ENCODE data around the gene PDK3. TPM values are rescaled to one million over a fixed set of nuclear protein-coding genes. Genes with fewer than 3 reads are reported as not detected.

PDK3 gene
- total RNA-seq, 2 experiments from 2014 or later = 37.3 to 38.2 TPM

- peaks cover 31% of the 10 kb centered on the region for H3K4me1 Mint-ChIP-seq
- peaks cover 7% of the 10 kb centered on the region for H3K36me3 Mint-ChIP-seq
- H3K9me3 Mint-ChIP-seq = no peaks in the 10 kb centered on the region
- no peak overlapping the region for H3K27ac Mint-ChIP-seq
- no peaks in the 10 kb centered on the region for H3K27me3 Mint-ChIP-seq
- H3K4me3 Mint-ChIP-seq = no peak overlapping the region
- no peak for DNase-seq
Observed at GRCh38 chrX:24495700-24496099, 30.6 kb downstream of the PDK3 start.

- no peaks in the 10 kb centered on the region for H3K27me3 Mint-ChIP-seq
- H3K9me3 Mint-ChIP-seq = no peaks in the 10 kb centered on the region
- peak overlapping the region; percentile 20 for H3K27ac Mint-ChIP-seq
- H3K36me3 Mint-ChIP-seq = peaks cover 7% of the 10 kb centered on the region
- H3K4me3 Mint-ChIP-seq = no peak overlapping the region
- H3K4me1 Mint-ChIP-seq = peaks cover 29% of the 10 kb centered on the region
- no peak for DNase-seq
Observed at GRCh38 chrX:24498181-24498580, 33.1 kb downstream of the PDK3 start.

- no peak for DNase-seq
- no peaks in the 10 kb centered on the region for H3K27me3 Mint-ChIP-seq
- no peak overlapping the region for H3K4me3 Mint-ChIP-seq
- H3K27ac Mint-ChIP-seq = peak overlapping the region; percentile 34
- H3K9me3 Mint-ChIP-seq = no peaks in the 10 kb centered on the region
- peaks cover 21% of the 10 kb centered on the region for H3K4me1 Mint-ChIP-seq
- peaks cover 3% of the 10 kb centered on the region for H3K36me3 Mint-ChIP-seq
Observed at GRCh38 chrX:24498975-24499374, 33.9 kb downstream of the PDK3 start.

- DNase-seq = peak; percentile 6
- H3K4me1 Mint-ChIP-seq = peaks cover 7% of the 10 kb centered on the region
- no peak overlapping the region for H3K4me3 Mint-ChIP-seq
- H3K9me3 Mint-ChIP-seq = no peaks in the 10 kb centered on the region
- H3K27me3 Mint-ChIP-seq = no peaks in the 10 kb centered on the region
- H3K36me3 Mint-ChIP-seq = peaks cover 20% of the 10 kb centered on the region
- peak overlapping the region; percentile 29 for H3K27ac Mint-ChIP-seq
Observed at GRCh38 chrX:24506082-24506481, 41.0 kb downstream of the PDK3 start.

GRCh38 chrX:24508375-24508774, 43.3 kb downstream of the PDK3 start:
- H3K4me3 Mint-ChIP-seq = no peak overlapping the region
- H3K36me3 Mint-ChIP-seq = peaks cover 18% of the 10 kb centered on the region
- no peaks in the 10 kb centered on the region for H3K9me3 Mint-ChIP-seq
- H3K27me3 Mint-ChIP-seq = no peaks in the 10 kb centered on the region
- DNase-seq = no peak
- peaks cover 9% of the 10 kb centered on the region for H3K4me1 Mint-ChIP-seq
- H3K27ac Mint-ChIP-seq = no peak overlapping the region

GRCh38 chrX:24513416-24513815, 48.3 kb downstream of the PDK3 start:
- Mint-ChIP-seq H3K27me3 (no peaks in the 10 kb centered on the region), H3K4me3 (no peak overlapping the region), H3K36me3 (peaks cover 8% of the 10 kb centered on the region), H3K27ac (peak overlapping the region; percentile 42), H3K9me3 (no peaks in the 10 kb centered on the region), H3K4me1 (peaks cover 2% of the 10 kb centered on the region)
- DNase-seq = no peak

- Mint-ChIP-seq H3K4me3 (no peak overlapping the region), H3K36me3 (peaks cover 5% of the 10 kb centered on the region), H3K9me3 (no peaks in the 10 kb centered on the region), H3K27ac (no peak overlapping the region), H3K4me1 (peaks cover 2% of the 10 kb centered on the region), H3K27me3 (no peaks in the 10 kb centered on the region)
- no peak for DNase-seq
Observed at GRCh38 chrX:24515447-24515846, 50.4 kb downstream of the PDK3 start.

GRCh38 chrX:24520472-24520871, 55.4 kb downstream of the PDK3 start:
- Mint-ChIP-seq H3K9me3 (no peaks in the 10 kb centered on the region), H3K36me3 (peaks cover 4% of the 10 kb centered on the region), H3K27me3 (no peaks in the 10 kb centered on the region)

GRCh38 chrX:24525455-24525854, 60.4 kb downstream of the PDK3 start:
- no peak overlapping the region for H3K27ac Mint-ChIP-seq
- H3K27me3 Mint-ChIP-seq = no peaks in the 10 kb centered on the region
- no peaks in the 10 kb centered on the region for H3K36me3 Mint-ChIP-seq
- no peak overlapping the region for H3K4me3 Mint-ChIP-seq
- H3K9me3 Mint-ChIP-seq = no peaks in the 10 kb centered on the region
- no peak for DNase-seq
- H3K4me1 Mint-ChIP-seq = no peaks in the 10 kb centered on the region

More at GRCh38 chrX:24520472-24520871, 55.4 kb downstream of the PDK3 start:
- Mint-ChIP-seq H3K27ac (no peak overlapping the region), H3K4me3 (no peak overlapping the region), H3K4me1 (no peaks in the 10 kb centered on the region)
- DNase-seq = no peak

GRCh38 chrX:24526616-24527015, 61.5 kb downstream of the PDK3 start:
- no peaks in the 10 kb centered on the region for H3K27me3 Mint-ChIP-seq
- H3K27ac Mint-ChIP-seq = no peak overlapping the region
- no peaks in the 10 kb centered on the region for H3K36me3 Mint-ChIP-seq
- no peaks in the 10 kb centered on the region for H3K4me1 Mint-ChIP-seq
- no peak overlapping the region for H3K4me3 Mint-ChIP-seq
- no peak for DNase-seq
- no peaks in the 10 kb centered on the region for H3K9me3 Mint-ChIP-seq

GRCh38 chrX:24528605-24529004, 63.5 kb downstream of the PDK3 start:
- no peaks in the 10 kb centered on the region for H3K36me3 Mint-ChIP-seq
- no peak overlapping the region for H3K27ac Mint-ChIP-seq
- no peak for DNase-seq
- no peaks in the 10 kb centered on the region for H3K4me1 Mint-ChIP-seq
- no peak overlapping the region for H3K4me3 Mint-ChIP-seq
- no peaks in the 10 kb centered on the region for H3K27me3 Mint-ChIP-seq
- no peaks in the 10 kb centered on the region for H3K9me3 Mint-ChIP-seq

- Mint-ChIP-seq H3K9me3 (no peaks in the 10 kb centered on the region), H3K27me3 (no peaks in the 10 kb centered on the region), H3K4me1 (no peaks in the 10 kb centered on the region), H3K4me3 (no peak overlapping the region), H3K27ac (no peak overlapping the region), H3K36me3 (peaks cover 17% of the 10 kb centered on the region)
- no peak for DNase-seq
Observed at GRCh38 chrX:24536551-24536950, 71.5 kb downstream of the PDK3 start.

GRCh38 chrX:24542756-24543155, 77.7 kb downstream of the PDK3 start:
- H3K4me3 Mint-ChIP-seq = no peak overlapping the region
- no peak overlapping the region for H3K27ac Mint-ChIP-seq
- DNase-seq = no peak
- H3K27me3 Mint-ChIP-seq = no peaks in the 10 kb centered on the region
- H3K36me3 Mint-ChIP-seq = peaks cover 15% of the 10 kb centered on the region
- H3K4me1 Mint-ChIP-seq = no peaks in the 10 kb centered on the region
- H3K9me3 Mint-ChIP-seq = no peaks in the 10 kb centered on the region

- DNase-seq = no peak
- Mint-ChIP-seq H3K27me3 (no peaks in the 10 kb centered on the region), H3K4me3 (no peak overlapping the region), H3K4me1 (no peaks in the 10 kb centered on the region), H3K36me3 (peaks cover 6% of the 10 kb centered on the region), H3K27ac (no peak overlapping the region), H3K9me3 (no peaks in the 10 kb centered on the region)
Observed at GRCh38 chrX:24547961-24548360, 82.9 kb downstream of the PDK3 start.

GRCh38 chrX:24550166-24550565, 85.1 kb downstream of the PDK3 start:
- Mint-ChIP-seq H3K4me1 (no peaks in the 10 kb centered on the region), H3K4me3 (no peak overlapping the region), H3K27ac (no peak overlapping the region), H3K27me3 (no peaks in the 10 kb centered on the region), H3K9me3 (no peaks in the 10 kb centered on the region), H3K36me3 (no peaks in the 10 kb centered on the region)
- no peak for DNase-seq

- no peaks in the 10 kb centered on the region for H3K9me3 Mint-ChIP-seq
- no peak overlapping the region for H3K4me3 Mint-ChIP-seq
- DNase-seq = no peak
- H3K27ac Mint-ChIP-seq = no peak overlapping the region
- H3K36me3 Mint-ChIP-seq = no peaks in the 10 kb centered on the region
- no peaks in the 10 kb centered on the region for H3K27me3 Mint-ChIP-seq
- no peaks in the 10 kb centered on the region for H3K4me1 Mint-ChIP-seq
Observed at GRCh38 chrX:24553011-24553410, 87.9 kb downstream of the PDK3 start.

GRCh38 chrX:24561121-24561520, 96.0 kb downstream of the PDK3 start:
- no peaks in the 10 kb centered on the region for H3K4me1 Mint-ChIP-seq
- DNase-seq = no peak
- H3K9me3 Mint-ChIP-seq = no peaks in the 10 kb centered on the region
- H3K4me3 Mint-ChIP-seq = no peak overlapping the region
- no peak overlapping the region for H3K27ac Mint-ChIP-seq
- H3K36me3 Mint-ChIP-seq = no peaks in the 10 kb centered on the region
- no peaks in the 10 kb centered on the region for H3K27me3 Mint-ChIP-seq
